ENCODE measurements around the gene ZNF423. TPM values are rescaled to one million over a fixed set of nuclear protein-coding genes. Genes with fewer than 3 reads are reported as not detected.

Gene ZNF423
- polyA plus RNA-seq, 1 donor from 2014 or later: 4.5 TPM

DNA sequence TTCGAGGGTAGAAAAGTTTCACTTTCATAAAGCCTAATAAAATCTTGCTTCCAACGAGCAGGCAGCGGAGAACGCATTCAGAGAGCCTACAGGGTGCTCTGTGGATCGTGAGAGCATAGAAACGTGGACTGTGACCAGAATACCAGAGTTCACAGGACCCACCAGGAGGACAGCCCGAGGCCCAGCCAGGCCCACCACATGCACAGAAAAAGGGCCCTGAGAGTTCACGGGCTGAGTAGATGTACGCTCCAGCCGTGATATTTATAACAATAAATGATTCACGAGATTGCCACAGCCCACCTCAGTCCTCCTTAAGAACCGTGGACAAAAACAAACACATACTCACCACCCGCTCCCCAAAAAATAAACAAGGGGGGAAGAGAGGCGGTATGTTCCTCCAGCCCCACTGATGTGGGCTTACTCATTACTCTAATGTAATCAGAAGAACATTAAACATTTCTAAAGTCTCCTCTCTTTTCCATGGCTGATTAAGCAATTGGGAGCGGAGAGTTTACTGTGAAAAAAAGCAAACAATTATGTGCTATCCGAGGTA, 275.1 kb downstream of the ZNF423 start:
- H2AFZ ChIP-seq (ENCODE audit: low read depth, low read length): no peak overlapping the region
- no peaks in the 10 kb centered on the region for H3K9me3 ChIP-seq (ENCODE audit: low read length)
- H3K9me2 ChIP-seq (ENCODE audit: insufficient read depth, low read length): no peaks in the 10 kb centered on the region
- no peaks in the 10 kb centered on the region for H3K36me3 ChIP-seq (ENCODE audit: insufficient read depth, low read length)
- H3K27me3 ChIP-seq (ENCODE audit: insufficient read depth, low read depth, low read length): no peaks in the 10 kb centered on the region
- H4K20me1 ChIP-seq (ENCODE audit: insufficient read depth): no peaks in the 10 kb centered on the region
- no peak overlapping the region for H3K27ac ChIP-seq (ENCODE audit: low read length)
- H3K4me2 ChIP-seq (ENCODE audit: low read length): no peak overlapping the region
- no peak overlapping the region for H3K9ac ChIP-seq (ENCODE audit: low read length)
- peaks cover 3% of the 10 kb centered on the region for H3F3A ChIP-seq (ENCODE audit: insufficient read depth, low read length, poor library complexity, severe bottlenecking)
- no peak overlapping the region for H3K4me3 ChIP-seq (ENCODE audit: low read length)
- TF ChIP-seq RAD21 (conservative IDR thresholded peaks at IDR 0.05) (no peak), SMC3 (conservative IDR thresholded peaks at IDR 0.05; ENCODE audit: poor library complexity) (no peak), POLR2AphosphoS5 (IDR thresholded peaks at IDR 0.05) (no peak), MXI1 (conservative IDR thresholded peaks at IDR 0.05; ENCODE audit: poor library complexity, severe bottlenecking) (no peak), EP300 (conservative IDR thresholded peaks at IDR 0.05; ENCODE audit: poor library complexity, severe bottlenecking) (no peak), EZH2 (IDR thresholded peaks at IDR 0.05; ENCODE audit: borderline replicate concordance, insufficient read depth, low read length, poor library complexity, severe bottlenecking) (no peak), TAF1 (IDR thresholded peaks at IDR 0.05; ENCODE audit: low read depth) (no peak)
- TF ChIP-seq, protein P1, sequence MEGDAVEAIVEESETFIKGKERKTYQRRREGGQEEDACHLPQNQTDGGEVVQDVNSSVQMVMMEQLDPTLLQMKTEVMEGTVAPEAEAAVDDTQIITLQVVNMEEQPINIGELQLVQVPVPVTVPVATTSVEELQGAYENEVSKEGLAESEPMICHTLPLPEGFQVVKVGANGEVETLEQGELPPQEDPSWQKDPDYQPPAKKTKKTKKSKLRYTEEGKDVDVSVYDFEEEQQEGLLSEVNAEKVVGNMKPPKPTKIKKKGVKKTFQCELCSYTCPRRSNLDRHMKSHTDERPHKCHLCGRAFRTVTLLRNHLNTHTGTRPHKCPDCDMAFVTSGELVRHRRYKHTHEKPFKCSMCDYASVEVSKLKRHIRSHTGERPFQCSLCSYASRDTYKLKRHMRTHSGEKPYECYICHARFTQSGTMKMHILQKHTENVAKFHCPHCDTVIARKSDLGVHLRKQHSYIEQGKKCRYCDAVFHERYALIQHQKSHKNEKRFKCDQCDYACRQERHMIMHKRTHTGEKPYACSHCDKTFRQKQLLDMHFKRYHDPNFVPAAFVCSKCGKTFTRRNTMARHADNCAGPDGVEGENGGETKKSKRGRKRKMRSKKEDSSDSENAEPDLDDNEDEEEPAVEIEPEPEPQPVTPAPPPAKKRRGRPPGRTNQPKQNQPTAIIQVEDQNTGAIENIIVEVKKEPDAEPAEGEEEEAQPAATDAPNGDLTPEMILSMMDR (IDR thresholded peaks at IDR 0.05; ENCODE audit: poor library complexity, severe bottlenecking): no peak
- TF ChIP-seq, protein P2, sequence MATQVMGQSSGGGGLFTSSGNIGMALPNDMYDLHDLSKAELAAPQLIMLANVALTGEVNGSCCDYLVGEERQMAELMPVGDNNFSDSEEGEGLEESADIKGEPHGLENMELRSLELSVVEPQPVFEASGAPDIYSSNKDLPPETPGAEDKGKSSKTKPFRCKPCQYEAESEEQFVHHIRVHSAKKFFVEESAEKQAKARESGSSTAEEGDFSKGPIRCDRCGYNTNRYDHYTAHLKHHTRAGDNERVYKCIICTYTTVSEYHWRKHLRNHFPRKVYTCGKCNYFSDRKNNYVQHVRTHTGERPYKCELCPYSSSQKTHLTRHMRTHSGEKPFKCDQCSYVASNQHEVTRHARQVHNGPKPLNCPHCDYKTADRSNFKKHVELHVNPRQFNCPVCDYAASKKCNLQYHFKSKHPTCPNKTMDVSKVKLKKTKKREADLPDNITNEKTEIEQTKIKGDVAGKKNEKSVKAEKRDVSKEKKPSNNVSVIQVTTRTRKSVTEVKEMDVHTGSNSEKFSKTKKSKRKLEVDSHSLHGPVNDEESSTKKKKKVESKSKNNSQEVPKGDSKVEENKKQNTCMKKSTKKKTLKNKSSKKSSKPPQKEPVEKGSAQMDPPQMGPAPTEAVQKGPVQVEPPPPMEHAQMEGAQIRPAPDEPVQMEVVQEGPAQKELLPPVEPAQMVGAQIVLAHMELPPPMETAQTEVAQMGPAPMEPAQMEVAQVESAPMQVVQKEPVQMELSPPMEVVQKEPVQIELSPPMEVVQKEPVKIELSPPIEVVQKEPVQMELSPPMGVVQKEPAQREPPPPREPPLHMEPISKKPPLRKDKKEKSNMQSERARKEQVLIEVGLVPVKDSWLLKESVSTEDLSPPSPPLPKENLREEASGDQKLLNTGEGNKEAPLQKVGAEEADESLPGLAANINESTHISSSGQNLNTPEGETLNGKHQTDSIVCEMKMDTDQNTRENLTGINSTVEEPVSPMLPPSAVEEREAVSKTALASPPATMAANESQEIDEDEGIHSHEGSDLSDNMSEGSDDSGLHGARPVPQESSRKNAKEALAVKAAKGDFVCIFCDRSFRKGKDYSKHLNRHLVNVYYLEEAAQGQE (IDR thresholded peaks at IDR 0.05; ENCODE audit: borderline replicate concordance): no peak
- peaks cover 4% of the 10 kb centered on the region for H3K79me2 ChIP-seq (replicated peaks; ENCODE audit: insufficient read depth, low read length)

- Histone ChIP-seq H3K9ac (ENCODE audit: low read length) (no peak overlapping the region), H3K4me3 (ENCODE audit: low read length) (no peak overlapping the region), H3K9me3 (ENCODE audit: low read length) (no peaks in the 10 kb centered on the region), H3K9me2 (ENCODE audit: insufficient read depth, low read length) (no peaks in the 10 kb centered on the region), H3K79me2 (replicated peaks; ENCODE audit: insufficient read depth, low read length) (peaks cover 4% of the 10 kb centered on the region), H4K20me1 (ENCODE audit: insufficient read depth) (no peaks in the 10 kb centered on the region), H3K27ac (ENCODE audit: low read length) (no peak overlapping the region), H3F3A (ENCODE audit: insufficient read depth, low read length, poor library complexity, severe bottlenecking) (peaks cover 3% of the 10 kb centered on the region), H2AFZ (ENCODE audit: low read depth, low read length) (no peak overlapping the region), H3K4me2 (ENCODE audit: low read length) (no peak overlapping the region), H3K36me3 (ENCODE audit: insufficient read depth, low read length) (no peaks in the 10 kb centered on the region), H3K27me3 (ENCODE audit: insufficient read depth, low read depth, low read length) (no peaks in the 10 kb centered on the region)
- TF ChIP-seq, protein P1 (IDR thresholded peaks at IDR 0.05; ENCODE audit: poor library complexity, severe bottlenecking): no peak
- TF ChIP-seq RAD21 (conservative IDR thresholded peaks at IDR 0.05) (no peak), MXI1 (conservative IDR thresholded peaks at IDR 0.05; ENCODE audit: poor library complexity, severe bottlenecking) (no peak)
These were observed 277.4 kb downstream of the ZNF423 start for GRCh38 chr16:49578435-49579024.
